ENCODE data around the gene HOXA9. TPM values are rescaled to one million over a fixed set of nuclear protein-coding genes. Genes with fewer than 3 reads are reported as not detected.

The HOXA9 gene
- total and polyA plus RNA-seq, 3 experiments from 2014 or later, result not detected

GRCh38 chr7:27199849-27200760 is 34.8 kb upstream of the HOXA9 start, which contains the start of gene HOXA13:
Gene HOXA13, minus strand, starts transcription at chr7:27200091. Its CDS starts 14 bp downstream, at chr7:27200077.
- H3K27me3 Mint-ChIP-seq, result peaks cover 82 to 91% of the 10 kb centered on the region in 2 donors
- Histone ChIP-seq H3K4me1 (ENCODE audit: insufficient read depth, low read length) (peaks cover 25% of the 10 kb centered on the region), H3K36me3 (ENCODE audit: insufficient read depth, low read length) (no peaks in the 10 kb centered on the region), H3K27ac (ENCODE audit: low read depth, low read length) (no peak within 1 kb of the TSS), H3K9me3 (ENCODE audit: low read length) (no peaks in the 10 kb centered on the region), H3K27me3 (ENCODE audit: insufficient read depth, low read length, poor library complexity, severe bottlenecking) (peaks cover 83% of the 10 kb centered on the region), H3K4me3 (ENCODE audit: low read length) (no peak within 1 kb of the TSS)
- CTCF ChIA-PET, result interaction anchor here (0.9 to 1.7 kb wide), 3 partner anchors 9 to 13 kb away, joined by 3 to 4 read pairs (median 3); no protein-coding TSS in a partner anchor
- peak within 1 kb of the TSS; percentile 63 to 91 (median 81) for H3K4me3 Mint-ChIP-seq
- POLR2A ChIA-PET, result interaction anchor here (0.6 kb wide), 1 partner anchor 46 kb away, joined by 3 read pairs; no protein-coding TSS in a partner anchor
- DNase-seq, result peak in 1 of 5 donors; percentile 28
- peaks cover 0 to 10% (median 0%) of the 10 kb centered on the region in 5 donors for H3K9me3 Mint-ChIP-seq
- peak within 1 kb of the TSS in 3 of 8 donors; percentile 46 to 71 (median 67) for H3K27ac Mint-ChIP-seq
- peaks cover 37 to 49% (median 42%) of the 10 kb centered on the region in 3 donors for H3K4me1 Mint-ChIP-seq
- H3K36me3 Mint-ChIP-seq, result no peaks in the 10 kb centered on the region

GRCh38 chr7:27198871-27199801 is 33.8 kb upstream of the HOXA9 start:
- Mint-ChIP-seq H3K36me3 (no peaks in the 10 kb centered on the region), H3K4me3 (peak overlapping the region in 6 of 7 donors; percentile 56 to 82 (median 66)), H3K27me3 (peaks cover 82 to 92% of the 10 kb centered on the region in 2 donors), H3K27ac (peak overlapping the region in 3 of 8 donors; percentile 40 to 71 (median 67)), H3K9me3 (peaks cover 0 to 10% (median 0%) of the 10 kb centered on the region in 5 donors), H3K4me1 (peaks cover 33 to 42% (median 40%) of the 10 kb centered on the region in 3 donors)
- no peak for DNase-seq
- ChIA-PET CTCF (interaction anchor here (0.9 to 1.5 kb wide), 5 partner anchors 8 to 822 kb away, joined by 3 to 6 read pairs (median 3); partner anchors contain the start of gene HOXA10), POLR2A (interaction anchor here (0.7 kb wide), 1 partner anchor 647 kb away, joined by 3 read pairs; no protein-coding TSS in a partner anchor)
- Histone ChIP-seq H3K4me3 (ENCODE audit: low read length) (no peak overlapping the region), H3K27ac (ENCODE audit: low read depth, low read length) (no peak overlapping the region), H3K27me3 (ENCODE audit: insufficient read depth, low read length, poor library complexity, severe bottlenecking) (peaks cover 83% of the 10 kb centered on the region), H3K36me3 (ENCODE audit: insufficient read depth, low read length) (no peaks in the 10 kb centered on the region), H3K9me3 (ENCODE audit: low read length) (no peaks in the 10 kb centered on the region), H3K4me1 (ENCODE audit: insufficient read depth, low read length) (peaks cover 25% of the 10 kb centered on the region)

- Mint-ChIP-seq H3K4me3 (peak overlapping the region in 5 of 7 donors; percentile 20 to 66 (median 39)), H3K9me3 (peaks cover 0 to 7% (median 0%) of the 10 kb centered on the region in 5 donors), H3K27ac (peak overlapping the region in 4 of 8 donors; percentile 13 to 65 (median 42)), H3K36me3 (no peaks in the 10 kb centered on the region), H3K27me3 (peaks cover 84 to 93% of the 10 kb centered on the region in 2 donors), H3K4me1 (peaks cover 33 to 46% (median 42%) of the 10 kb centered on the region in 3 donors)
- Histone ChIP-seq H3K4me3 (ENCODE audit: low read length) (no peak overlapping the region), H3K4me1 (ENCODE audit: insufficient read depth, low read length) (peaks cover 27% of the 10 kb centered on the region), H3K27ac (ENCODE audit: low read depth, low read length) (no peak overlapping the region), H3K36me3 (ENCODE audit: insufficient read depth, low read length) (no peaks in the 10 kb centered on the region), H3K27me3 (ENCODE audit: insufficient read depth, low read length, poor library complexity, severe bottlenecking) (peaks cover 83% of the 10 kb centered on the region), H3K9me3 (ENCODE audit: low read length) (no peaks in the 10 kb centered on the region)
- ChIA-PET POLR2A (no interaction called here), CTCF (interaction anchor here (1.1 to 1.5 kb wide), 3 partner anchors 13 to 822 kb away, joined by 3 to 6 read pairs (median 4); partner anchors contain the start of gene HOXA10)
- no peak for DNase-seq
These were observed 33.0 kb upstream of the HOXA9 start for GRCh38 chr7:27198138-27198841.

- Histone ChIP-seq H3K27me3 (ENCODE audit: insufficient read depth, low read length, poor library complexity, severe bottlenecking) (peaks cover 77% of the 10 kb centered on the region), H3K4me1 (ENCODE audit: insufficient read depth, low read length) (peaks cover 32% of the 10 kb centered on the region), H3K36me3 (ENCODE audit: insufficient read depth, low read length) (no peaks in the 10 kb centered on the region), H3K9me3 (ENCODE audit: low read length) (no peaks in the 10 kb centered on the region), H3K27ac (ENCODE audit: low read depth, low read length) (no peak overlapping the region), H3K4me3 (ENCODE audit: low read length) (no peak overlapping the region)
- DNase-seq, result no peak
- ChIA-PET CTCF (interaction anchor here (1.1 to 1.5 kb wide), 2 partner anchors 14 to 22 kb away, joined by 4 to 6 read pairs; partner anchors contain the start of gene HOXA10), POLR2A (no interaction called here)
- H3K27me3 Mint-ChIP-seq, result peaks cover 82 to 90% of the 10 kb centered on the region in 2 donors
- H3K9me3 Mint-ChIP-seq, result peaks cover 0 to 7% (median 0%) of the 10 kb centered on the region in 5 donors
- H3K4me1 Mint-ChIP-seq, result peaks cover 32 to 52% (median 41%) of the 10 kb centered on the region in 3 donors
- H3K36me3 Mint-ChIP-seq, result no peaks in the 10 kb centered on the region
- no peak overlapping the region for H3K27ac Mint-ChIP-seq
- H3K4me3 Mint-ChIP-seq, result peak overlapping the region in 1 of 7 donors; percentile 20
These were observed 32.1 kb upstream of the HOXA9 start for GRCh38 chr7:27197137-27198042.

- Mint-ChIP-seq H3K27me3 (peaks cover 81 to 90% of the 10 kb centered on the region in 2 donors), H3K27ac (peak overlapping the region in 1 of 8 donors; percentile 38), H3K4me3 (peak overlapping the region in 2 of 7 donors; percentile 41 to 53), H3K36me3 (no peaks in the 10 kb centered on the region), H3K4me1 (peaks cover 32 to 48% (median 36%) of the 10 kb centered on the region in 3 donors), H3K9me3 (peaks cover 0 to 7% (median 0%) of the 10 kb centered on the region in 5 donors)
- ChIA-PET POLR2A (interaction anchor here (0.9 kb wide), 1 partner anchor 9 kb away, joined by 3 read pairs; no protein-coding TSS in a partner anchor), CTCF (interaction anchor here (0.7 to 2.5 kb wide), 36 partner anchors 9 to 934 kb away, joined by 3 to 22 read pairs (median 4); partner anchors contain the start of genes HOXA11 and HOXA3)
- no peak overlapping the region for H3K27ac ChIP-seq (ENCODE audit: low read depth, low read length)
- no peak overlapping the region for H3K4me3 ChIP-seq (ENCODE audit: low read length)
- H3K4me1 ChIP-seq (ENCODE audit: insufficient read depth, low read length), result peaks cover 33% of the 10 kb centered on the region
- no peaks in the 10 kb centered on the region for H3K9me3 ChIP-seq (ENCODE audit: low read length)
- peak; percentile 62 to 84 (median 75) for DNase-seq
- H3K36me3 ChIP-seq (ENCODE audit: insufficient read depth, low read length), result no peaks in the 10 kb centered on the region
- peaks cover 77% of the 10 kb centered on the region for H3K27me3 ChIP-seq (ENCODE audit: insufficient read depth, low read length, poor library complexity, severe bottlenecking)
These were observed 31.0 kb upstream of the HOXA9 start for GRCh38 chr7:27196287-27196767.

- DNase-seq, result no peak
- Histone ChIP-seq H3K9me3 (ENCODE audit: low read length) (no peaks in the 10 kb centered on the region), H3K27me3 (ENCODE audit: insufficient read depth, low read length, poor library complexity, severe bottlenecking) (peaks cover 81% of the 10 kb centered on the region), H3K27ac (ENCODE audit: low read depth, low read length) (no peak overlapping the region), H3K4me1 (ENCODE audit: insufficient read depth, low read length) (peaks cover 21% of the 10 kb centered on the region), H3K36me3 (ENCODE audit: insufficient read depth, low read length) (no peaks in the 10 kb centered on the region), H3K4me3 (ENCODE audit: low read length) (no peak overlapping the region)
- Mint-ChIP-seq H3K27ac (peak overlapping the region in 1 of 8 donors; percentile 64), H3K9me3 (peaks cover 0 to 7% (median 0%) of the 10 kb centered on the region in 5 donors), H3K27me3 (peaks cover 84 to 92% of the 10 kb centered on the region in 2 donors), H3K4me3 (peak overlapping the region in 1 of 7 donors; percentile 28), H3K36me3 (no peaks in the 10 kb centered on the region), H3K4me1 (peaks cover 23 to 34% (median 27%) of the 10 kb centered on the region in 3 donors)
- ChIA-PET CTCF (interaction anchor here (1.3 to 2.5 kb wide), 11 partner anchors 8 to 936 kb away, joined by 3 to 22 read pairs (median 6); no protein-coding TSS in a partner anchor), POLR2A (no interaction called here)
These were observed 29.5 kb upstream of the HOXA9 start for GRCh38 chr7:27194686-27195379.

Data from CD8-positive, alpha-beta memory T cell (primary cell).